GM12891 (cell line): ENCODE measurements around the gene CDC40.

Source experiments
- POLR2A ChIP-seq: IDR thresholded peaks from 2 replicates; pipeline ENCODE4 v1.6.1; 2011; ENCODE audit warnings: low read depth, low read length, control low read depth
- POLR2AphosphoS5 ChIP-seq: IDR thresholded peaks from 2 replicates; pipeline ENCODE4 v1.6.1; 2011; ENCODE audit warnings: low read depth, low read length, control low read depth
- POU2F2 ChIP-seq: IDR thresholded peaks from 2 replicates; pipeline ENCODE4 v1.6.1; 2011; ENCODE audit warnings: low read depth, mild to moderate bottlenecking, control low read depth, low read length, moderate library complexity
- SPI1 ChIP-seq: IDR thresholded peaks from 2 replicates; pipeline ENCODE4 v1.6.1; 2011; ENCODE audit warnings: low read depth, low read length, control low read depth
- TAF1 ChIP-seq: IDR thresholded peaks from 2 replicates; pipeline ENCODE4 v1.6.1; 2011; ENCODE audit warnings: low read depth, low read length, control low read depth

GRCh38 chr6:110139052-110139451 lies 41.2 kb upstream of the CDC40 start:
- no peak for TF ChIP-seq POLR2A
- TF ChIP-seq TAF1: no peak
- TF ChIP-seq POLR2AphosphoS5: no peak
- TF ChIP-seq POU2F2: no peak
- TF ChIP-seq SPI1: no peak
